Loucy (cell line): ENCODE measurements around the gene CPLANE1.

Source experiments
- EZH2phosphoT487 ChIP-seq: fragments of 200-600 bp; IDR thresholded peaks from 2 replicates; pipeline ENCODE4 v1.6.1; 2018; ENCODE audit warnings: antibody characterized with exemption, mild to moderate bottlenecking, moderate library complexity, borderline replicate concordance
- TF ChIP-seq, protein P1 (sequence below): fragments of 200-600 bp; sonication (generic); conservative IDR thresholded peaks from 2 replicates; pipeline ENCODE4 v1.5.1; 2014; ENCODE audit warnings: mild to moderate bottlenecking, antibody characterized with exemption, low read length

DNA sequence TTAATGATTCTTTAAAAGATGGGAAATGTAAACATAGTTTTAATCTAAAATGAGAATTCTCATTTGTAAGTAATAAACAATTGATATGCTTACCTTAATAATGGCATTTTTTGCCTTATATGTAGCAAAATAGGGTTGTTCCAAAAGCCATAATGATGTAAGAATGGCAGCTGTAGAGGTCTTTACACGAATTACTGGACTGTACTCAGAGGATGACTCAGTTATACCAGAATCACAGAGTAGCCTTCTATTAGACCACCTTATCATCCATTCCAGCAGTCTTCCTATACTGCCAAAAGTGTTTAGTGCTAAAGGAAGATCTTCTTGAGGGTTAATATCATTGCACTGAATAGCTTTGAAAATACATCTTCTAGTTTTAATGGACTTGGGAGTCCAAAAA is 66.5 kb downstream of the CPLANE1 start:
- TF ChIP-seq, protein P1, sequence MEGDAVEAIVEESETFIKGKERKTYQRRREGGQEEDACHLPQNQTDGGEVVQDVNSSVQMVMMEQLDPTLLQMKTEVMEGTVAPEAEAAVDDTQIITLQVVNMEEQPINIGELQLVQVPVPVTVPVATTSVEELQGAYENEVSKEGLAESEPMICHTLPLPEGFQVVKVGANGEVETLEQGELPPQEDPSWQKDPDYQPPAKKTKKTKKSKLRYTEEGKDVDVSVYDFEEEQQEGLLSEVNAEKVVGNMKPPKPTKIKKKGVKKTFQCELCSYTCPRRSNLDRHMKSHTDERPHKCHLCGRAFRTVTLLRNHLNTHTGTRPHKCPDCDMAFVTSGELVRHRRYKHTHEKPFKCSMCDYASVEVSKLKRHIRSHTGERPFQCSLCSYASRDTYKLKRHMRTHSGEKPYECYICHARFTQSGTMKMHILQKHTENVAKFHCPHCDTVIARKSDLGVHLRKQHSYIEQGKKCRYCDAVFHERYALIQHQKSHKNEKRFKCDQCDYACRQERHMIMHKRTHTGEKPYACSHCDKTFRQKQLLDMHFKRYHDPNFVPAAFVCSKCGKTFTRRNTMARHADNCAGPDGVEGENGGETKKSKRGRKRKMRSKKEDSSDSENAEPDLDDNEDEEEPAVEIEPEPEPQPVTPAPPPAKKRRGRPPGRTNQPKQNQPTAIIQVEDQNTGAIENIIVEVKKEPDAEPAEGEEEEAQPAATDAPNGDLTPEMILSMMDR = no peak
- no peak for TF ChIP-seq EZH2phosphoT487
